HG02678 (cell line): ENCODE data around the gene THOC2.
"Not testable (repeated sequence)": the region's sequence is repeated elsewhere in the genome, so short reads cannot be mapped to it uniquely, and the experiment has no call there.

Experiments
- ATAC-seq: cut with Tn5 transposase; IDR thresholded peaks from one replicate; pipeline ENCODE4 v1.9.1; 2021; ENCODE audit warnings: mild to moderate bottlenecking, moderate library complexity; ENCODE audit not compliant: unreplicated experiment

THOC2 gene

DNA sequence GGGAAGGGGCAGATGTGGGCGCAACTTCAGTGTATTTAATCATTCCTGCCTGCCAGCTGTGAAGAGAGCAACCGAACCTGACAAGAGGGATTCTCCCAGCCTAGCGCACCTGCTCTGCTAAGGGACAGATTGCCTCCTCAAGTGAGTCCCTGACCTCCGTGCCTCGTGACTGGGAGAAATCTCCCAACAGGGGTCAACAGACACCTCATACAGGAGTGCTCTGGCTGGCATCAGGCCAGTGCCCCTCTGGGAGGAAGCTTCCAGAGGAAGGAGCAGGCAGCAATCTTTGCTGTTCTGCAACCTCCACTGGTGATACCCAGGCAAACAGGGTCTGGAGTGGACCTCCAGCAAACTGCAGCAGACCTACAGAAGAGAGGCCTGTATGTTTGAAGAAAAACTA lies 158.8 kb downstream of the THOC2 start:
- not testable (repeated sequence) for ATAC-seq

DNA sequence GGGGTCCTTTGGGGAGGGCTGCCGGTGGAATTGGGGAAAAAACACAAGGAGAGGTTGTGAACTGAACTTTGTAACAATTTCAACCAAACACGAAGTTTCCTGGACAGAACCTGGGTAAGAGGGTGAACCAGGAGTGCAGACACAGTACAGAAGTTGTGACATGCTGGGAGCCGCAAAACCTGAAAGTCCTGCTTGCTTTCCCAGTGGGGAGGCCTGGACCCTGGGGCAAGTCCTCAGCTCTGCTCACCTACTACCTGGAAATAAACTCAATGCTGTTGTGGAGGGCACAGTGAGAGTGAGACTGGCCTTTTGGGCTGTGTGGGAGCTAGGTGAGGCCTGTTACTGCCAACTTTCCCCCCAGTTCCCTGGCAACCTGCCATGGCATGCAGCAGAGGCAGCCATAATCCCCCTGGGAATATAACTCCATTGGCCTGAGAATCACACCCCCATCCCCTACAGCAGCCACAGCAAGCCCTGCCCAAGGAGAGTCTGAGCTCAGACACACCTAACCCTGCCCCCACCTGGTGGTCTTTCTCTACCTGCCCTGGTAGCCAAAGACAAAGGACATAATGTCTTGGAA lies 162.8 kb downstream of the THOC2 start:
- no peak for ATAC-seq

DNA sequence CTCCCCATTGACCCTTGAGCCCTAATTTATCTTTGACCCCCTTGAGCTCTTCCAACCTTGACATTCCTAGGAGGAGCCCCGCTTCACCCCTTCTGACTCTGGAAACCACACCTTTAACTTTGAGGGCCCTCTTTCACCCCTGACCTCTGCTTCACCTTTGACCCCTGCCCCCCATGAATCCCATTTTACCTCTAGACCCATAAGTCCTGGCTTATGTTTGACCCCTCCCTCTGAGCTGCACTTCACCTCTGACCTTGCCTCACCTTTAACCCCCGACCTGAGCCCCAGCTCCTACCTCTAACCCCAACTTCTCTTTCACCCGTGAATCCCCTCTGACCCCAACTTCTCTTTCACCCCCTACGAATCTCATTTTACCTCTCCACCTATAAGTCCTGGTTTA lies 169.7 kb downstream of the THOC2 start:
- no peak for ATAC-seq

DNA sequence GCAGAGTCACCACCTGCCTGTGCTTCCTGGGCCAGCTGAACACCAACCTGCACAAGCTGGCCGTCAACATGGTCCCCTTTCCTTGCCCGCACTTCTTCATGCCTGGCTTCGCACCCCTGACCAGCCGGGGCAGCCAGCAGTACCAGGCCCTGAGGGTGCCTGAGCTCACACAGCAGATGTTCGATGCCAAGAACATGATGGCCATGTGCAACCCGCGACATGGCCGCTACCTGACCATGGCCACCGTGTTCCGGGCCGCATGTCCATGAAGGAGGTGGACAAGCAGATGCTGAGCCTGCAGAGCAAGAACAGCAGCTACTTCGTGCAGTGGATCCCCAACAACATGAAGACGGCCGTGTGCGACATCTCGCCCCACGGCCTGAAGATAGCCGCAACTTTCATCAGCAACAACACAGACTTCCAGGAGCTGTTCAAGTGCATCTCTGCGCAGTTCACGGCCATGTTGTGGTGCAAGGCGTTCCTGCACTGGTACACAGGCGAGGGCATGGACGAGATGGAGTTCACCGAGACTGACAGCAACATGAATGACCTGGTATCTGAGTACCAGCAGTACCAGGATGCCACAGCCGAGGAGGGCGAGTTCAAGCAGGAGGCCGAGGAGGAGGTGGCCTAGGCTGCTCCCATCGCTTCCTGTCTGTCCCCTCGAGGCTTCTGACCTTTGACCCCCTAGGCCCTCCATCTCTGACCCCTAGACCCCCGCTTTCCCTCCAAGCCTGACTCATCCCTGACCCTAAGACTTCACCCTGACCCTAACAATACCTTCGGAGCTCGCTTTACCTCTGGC lies 170.3 kb downstream of the THOC2 start:
- no peak for ATAC-seq

DNA sequence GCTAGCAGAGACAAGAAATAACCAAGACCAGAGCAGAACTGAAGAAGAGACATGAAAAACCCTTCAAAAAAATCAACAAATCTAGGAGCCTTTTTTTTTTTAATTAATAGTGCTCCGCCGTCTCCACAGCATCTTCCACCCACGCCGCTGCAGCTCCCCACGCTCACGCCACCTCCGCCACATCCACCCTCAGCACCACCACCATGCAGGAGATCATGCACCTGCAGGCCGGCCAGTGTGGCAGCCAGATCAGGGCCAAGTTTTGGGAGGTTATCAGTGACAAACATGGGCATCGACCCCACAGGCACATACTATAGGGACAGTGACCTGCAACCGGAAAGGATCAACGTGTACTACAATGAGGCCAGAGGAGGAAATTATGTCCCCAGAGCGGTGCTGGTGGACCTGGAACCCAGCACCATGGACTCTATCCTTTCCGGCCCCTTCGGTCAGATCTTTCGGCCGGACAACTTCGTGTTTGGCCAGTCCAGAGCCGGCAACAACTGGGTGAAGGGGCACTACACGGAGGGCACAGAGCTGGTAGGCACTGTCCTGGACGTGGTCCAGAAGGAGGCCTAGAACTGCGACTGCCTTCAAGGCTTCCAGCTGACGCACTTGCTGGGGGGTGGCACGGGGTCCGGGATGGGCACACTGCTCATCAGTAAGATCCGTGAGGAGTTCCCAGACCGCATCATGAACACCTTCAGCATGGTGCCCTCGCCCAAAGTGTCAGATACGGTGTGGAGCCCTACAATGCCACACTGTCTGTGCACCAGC lies 171.2 kb downstream of the THOC2 start:
- ATAC-seq: no peak

DNA sequence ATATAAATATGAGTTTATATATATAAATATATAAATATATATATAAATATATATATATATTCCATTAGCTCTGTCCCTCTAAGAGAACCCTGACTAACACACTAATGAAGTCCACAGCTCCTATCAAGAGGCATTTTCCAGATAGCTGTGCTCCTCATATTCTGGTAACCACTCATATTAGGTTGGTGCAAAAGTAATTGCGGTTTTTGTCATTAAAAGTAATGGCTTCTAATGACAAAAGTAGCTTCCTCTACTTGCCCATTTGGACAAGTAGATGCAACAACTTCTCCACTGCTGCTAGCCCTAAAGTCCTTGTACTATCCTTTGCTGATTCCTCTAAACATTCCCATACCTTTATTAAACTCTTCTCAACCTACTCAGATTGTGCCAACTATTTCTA lies 182.0 kb downstream of the THOC2 start:
- ATAC-seq: no peak
